DMS53 (cell line): ENCODE measurements around the gene STRN.
"Not testable (repeated sequence)": the region's sequence is repeated elsewhere in the genome, so short reads cannot be mapped to it uniquely, and the experiment has no call there.

Source experiments
- DNase-seq: peaks from one replicate; lab custom pipeline; 2025; lab: John Stamatoyannopoulos, UW

STRN gene

DNA sequence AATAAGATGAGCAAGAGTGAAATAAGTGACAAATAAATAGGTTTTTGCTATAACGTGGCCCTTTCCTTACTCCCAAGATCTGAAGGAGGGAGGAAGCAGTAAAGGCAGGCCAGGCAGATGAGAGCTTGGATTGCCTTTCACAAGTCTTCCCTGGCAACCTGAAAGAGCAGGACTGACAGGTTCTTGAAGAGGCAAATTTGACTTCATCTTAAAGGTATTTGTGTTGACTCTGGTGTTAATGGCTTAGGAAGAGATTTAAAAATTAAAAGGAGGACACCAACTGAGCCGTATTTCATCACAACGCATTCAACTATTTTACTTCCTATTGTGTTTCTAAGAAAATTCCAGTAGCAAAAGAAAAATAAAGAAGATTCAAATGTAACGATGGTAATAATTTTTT lies 3.2 kb downstream of the STRN start:
- peak; percentile 5 for DNase-seq

DNA sequence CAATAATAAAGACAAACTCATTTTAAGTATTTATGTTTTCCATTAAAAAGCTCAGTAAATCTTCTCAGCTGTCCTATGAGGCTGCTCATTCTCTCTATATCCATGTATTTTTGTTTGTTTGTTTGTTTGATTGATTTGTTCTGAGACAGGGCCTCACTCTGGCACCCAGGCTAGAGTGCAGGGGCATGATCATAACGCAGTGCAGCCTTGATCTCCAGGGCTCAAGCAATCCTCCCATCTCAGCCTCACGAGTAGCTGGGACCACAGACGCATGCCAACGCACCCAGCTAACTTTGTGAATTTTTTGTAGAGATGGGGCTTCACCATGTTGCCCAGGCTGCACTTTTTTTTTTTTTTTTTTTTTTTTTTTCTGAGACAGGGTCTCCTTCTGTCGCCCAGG lies 5.6 kb downstream of the STRN start:
- no peak for DNase-seq

DNA sequence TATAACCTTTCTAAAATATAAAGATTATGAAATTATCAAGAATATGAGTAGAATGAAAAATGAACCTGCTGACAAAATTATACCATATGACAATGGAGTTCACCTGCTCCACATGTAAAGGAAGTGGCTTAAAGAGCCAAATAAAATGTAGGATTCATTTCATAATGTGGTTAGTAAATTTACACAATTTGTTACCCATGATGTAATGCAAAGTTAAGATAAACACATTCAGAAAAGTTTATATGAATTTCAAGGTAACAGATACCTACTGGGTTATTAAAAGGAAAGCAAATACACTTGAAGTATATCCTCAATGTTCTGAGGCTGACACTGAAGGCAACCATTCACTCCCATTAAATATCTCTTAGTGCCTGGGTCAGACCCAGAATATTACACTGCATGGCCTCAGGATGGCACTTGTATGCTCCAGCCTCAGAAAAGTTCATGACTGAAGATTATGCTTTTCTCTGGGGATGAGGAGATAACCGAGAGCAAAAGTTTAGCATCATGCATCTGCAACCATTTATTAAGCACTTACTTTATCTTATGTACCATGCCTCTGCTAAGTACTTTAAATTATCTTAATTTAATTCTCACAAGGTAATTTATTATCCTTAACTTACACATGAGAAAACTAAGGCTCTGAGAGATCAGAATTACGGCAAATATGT lies 6.2 kb downstream of the STRN start:
- DNase-seq = no peak

- DNase-seq = no peak
Measured at GRCh38 chr2:36954977-36955607, 11.2 kb downstream of the STRN start.

DNA sequence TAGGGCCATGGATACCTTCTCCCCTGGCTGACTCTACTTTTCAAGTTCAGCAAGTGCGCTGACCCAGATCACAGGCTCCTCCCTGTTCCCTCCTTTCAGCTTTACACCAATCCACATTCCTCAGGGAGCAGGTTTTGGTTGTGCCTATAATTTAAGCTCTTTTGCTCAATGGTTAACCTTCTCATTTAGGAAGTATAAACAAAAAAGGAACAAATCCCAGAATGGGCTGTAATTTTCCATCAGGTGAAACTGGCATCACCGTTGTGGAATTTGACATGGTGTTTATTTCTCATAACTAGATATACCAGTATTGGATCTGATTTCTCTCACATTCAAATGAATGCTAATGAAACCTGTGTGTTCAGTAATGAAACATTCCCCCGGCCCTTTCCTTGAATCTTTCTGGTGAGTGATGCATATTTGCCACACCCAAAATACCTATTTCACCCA lies 13.6 kb downstream of the STRN start:
- DNase-seq = no peak

DNA sequence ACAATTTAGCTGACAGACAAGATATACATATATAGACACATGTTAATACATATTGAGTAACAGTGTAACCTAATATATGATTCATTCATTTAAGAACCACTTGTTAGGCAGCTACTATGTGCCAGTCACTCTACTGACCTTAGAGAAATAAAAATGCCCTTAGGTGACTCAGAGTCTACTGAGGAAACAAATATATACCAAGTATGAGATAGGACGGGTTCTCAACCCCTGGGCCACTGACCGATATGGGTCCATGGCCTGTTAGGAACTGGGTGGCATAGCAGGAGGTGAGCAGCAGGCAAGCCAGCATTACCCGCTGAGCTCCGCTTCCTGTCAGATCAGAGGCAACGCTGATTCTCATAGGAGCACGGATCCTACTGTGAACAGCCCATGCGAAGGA lies 14.8 kb downstream of the STRN start:
- peak; percentile 19 for DNase-seq

- no peak for DNase-seq
Measured at GRCh38 chr2:36951027-36951518, 15.3 kb downstream of the STRN start.

GRCh38 chr2:36949845-36950244 lies 16.5 kb downstream of the STRN start:
- no peak for DNase-seq

- DNase-seq = not testable (repeated sequence)
Measured at GRCh38 chr2:36945240-36945639, 21.1 kb downstream of the STRN start.

DNA sequence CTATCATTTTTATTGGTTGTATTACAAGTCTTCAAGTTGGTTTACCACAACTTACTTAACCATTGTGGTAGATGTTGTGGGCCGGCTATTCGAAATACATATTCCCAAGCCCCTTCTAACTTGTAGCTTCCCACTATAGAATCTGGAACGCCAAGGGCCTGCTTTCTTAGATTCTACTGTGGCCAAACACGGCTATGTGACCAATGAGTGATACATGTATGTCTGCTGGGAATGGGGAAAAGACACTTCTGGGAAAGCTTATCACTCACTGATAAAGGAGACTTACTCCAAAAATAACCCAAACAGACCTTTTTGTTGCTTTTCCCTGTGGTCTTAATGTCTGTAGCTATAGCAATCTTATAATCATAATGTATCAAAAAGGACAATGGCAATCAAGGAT lies 24.5 kb downstream of the STRN start:
- no peak for DNase-seq

DNA sequence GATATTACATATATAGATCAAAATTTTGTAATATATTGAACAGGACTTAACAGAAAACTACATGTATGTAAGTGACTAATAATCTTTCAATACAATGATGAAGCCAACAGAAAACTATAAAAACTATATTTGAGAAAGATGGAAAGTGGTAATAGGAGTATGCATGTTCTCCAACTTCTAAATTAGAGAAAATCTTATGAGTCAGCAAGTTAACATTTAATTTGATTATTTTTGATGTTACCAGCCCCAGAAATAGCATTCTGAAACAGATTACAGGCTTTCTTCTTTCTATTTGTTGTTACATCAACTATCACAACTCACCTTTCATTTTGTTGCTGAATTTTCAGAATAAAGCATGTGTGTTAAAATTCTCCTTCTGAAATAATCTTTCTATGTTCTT lies 29.8 kb downstream of the STRN start:
- not testable (repeated sequence) for DNase-seq

- not testable (repeated sequence) for DNase-seq
Measured at GRCh38 chr2:36931688-36932087, 34.6 kb downstream of the STRN start.

DNA sequence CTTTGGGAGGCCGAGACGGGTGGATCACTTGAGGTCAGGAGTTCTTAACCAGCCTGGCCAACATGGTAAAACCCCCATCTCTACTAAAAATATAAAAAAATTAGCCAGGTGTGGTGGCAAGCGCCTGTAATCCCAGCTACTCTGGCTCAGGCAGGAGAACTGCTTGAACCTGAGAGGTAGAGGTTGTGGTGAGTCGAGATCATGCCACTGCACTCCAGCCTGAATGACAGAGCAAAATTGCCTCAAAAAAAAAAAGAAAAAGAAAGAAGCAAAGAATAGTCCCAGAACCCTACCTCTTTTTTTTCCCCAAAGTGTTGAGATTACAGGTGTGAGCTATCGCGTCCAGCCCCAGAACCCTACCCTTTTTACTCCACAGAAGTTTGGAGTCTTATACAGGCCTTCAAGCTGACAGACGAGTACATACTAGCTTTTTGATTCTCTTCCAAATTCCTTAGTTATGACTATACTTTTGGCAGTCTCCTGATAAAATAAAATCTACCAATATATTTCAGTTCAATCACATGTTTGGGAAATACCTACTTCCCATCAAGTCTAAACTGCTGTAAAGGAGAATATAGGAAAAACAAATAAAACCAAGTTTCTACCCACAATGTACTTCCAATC lies 35.4 kb downstream of the STRN start:
- not testable (repeated sequence) for DNase-seq

- DNase-seq = not testable (repeated sequence)
Measured at GRCh38 chr2:36926175-36927132, 39.9 kb downstream of the STRN start.

DNA sequence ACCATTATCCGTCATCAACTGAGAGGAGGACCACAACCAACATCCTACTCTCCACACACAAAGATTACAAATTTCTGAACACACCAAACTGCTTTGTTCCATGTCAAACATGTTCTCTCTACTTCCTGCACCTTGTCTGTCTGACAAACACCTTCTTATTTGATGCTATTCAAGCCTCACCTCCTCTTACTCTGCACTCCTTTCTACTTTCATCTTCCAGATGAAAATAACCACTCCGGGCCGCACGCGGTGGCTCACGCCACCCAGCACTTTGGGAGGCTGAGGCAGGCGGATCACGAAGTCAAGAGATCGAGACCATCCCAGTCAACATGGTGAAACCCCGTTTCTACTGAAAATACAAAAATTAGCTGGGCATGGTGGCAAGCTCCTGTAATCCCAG lies 43.7 kb downstream of the STRN start:
- not testable (repeated sequence) for DNase-seq

GRCh38 chr2:36921984-36922383 lies 44.4 kb downstream of the STRN start:
- DNase-seq = no peak

DNA sequence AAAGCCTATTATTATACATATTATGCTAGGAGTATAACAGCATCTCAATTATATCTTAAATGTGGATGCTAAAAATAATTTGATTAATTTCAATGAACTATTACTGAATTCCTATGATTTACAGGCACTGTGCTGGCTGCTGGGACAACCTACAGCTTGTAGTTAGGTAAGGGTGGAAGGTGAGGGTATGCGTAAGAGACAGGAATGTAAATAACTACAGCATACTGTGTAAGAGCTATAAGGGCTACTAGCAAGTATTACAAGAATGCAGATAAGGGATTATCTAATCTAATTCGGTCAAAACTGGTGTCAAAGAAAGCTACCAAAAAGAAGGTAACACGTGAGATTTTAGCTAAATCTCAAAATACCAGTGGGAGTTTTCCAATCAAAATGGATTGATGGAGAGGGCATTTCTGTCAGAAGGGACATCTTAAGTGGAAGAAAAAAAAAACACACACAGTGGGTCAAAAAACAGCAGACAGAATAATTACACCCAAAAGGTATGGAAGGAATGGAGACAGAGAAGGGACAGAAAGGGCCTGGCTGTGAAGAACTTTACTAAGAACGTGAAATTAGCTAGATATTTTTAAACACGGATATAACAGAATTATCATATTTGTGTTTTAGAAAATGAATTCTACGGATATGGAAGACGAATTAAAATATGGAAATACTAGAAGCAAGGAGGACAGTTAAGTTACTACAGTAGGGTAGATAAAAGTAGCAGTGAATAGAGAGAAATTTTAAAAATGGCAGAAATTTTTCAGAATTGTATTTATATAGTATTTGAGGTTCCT lies 47.1 kb downstream of the STRN start:
- DNase-seq = no peak

- no peak for DNase-seq
Measured at GRCh38 chr2:36918307-36918706, 48.0 kb downstream of the STRN start.

GRCh38 chr2:36915627-36916026 lies 50.7 kb downstream of the STRN start:
- no peak for DNase-seq

DNA sequence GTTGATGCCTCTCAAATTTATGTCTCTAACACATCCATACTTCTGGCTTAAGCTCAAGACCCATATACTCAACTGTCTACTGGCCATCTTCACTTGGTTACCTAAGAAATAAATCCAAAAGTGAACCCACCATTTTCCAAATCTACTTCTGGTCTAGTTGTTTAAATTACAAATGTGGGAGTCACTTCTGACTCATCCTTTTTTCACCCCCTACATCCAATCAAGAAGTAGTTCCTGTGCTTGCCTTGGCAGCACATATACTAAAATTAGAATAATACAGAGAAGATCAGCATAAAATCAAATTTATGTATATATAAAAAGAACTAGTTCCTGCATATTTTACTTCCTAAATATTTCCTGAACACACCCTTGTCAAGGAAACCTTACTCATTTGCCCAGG lies 53.6 kb downstream of the STRN start:
- DNase-seq = no peak

DNA sequence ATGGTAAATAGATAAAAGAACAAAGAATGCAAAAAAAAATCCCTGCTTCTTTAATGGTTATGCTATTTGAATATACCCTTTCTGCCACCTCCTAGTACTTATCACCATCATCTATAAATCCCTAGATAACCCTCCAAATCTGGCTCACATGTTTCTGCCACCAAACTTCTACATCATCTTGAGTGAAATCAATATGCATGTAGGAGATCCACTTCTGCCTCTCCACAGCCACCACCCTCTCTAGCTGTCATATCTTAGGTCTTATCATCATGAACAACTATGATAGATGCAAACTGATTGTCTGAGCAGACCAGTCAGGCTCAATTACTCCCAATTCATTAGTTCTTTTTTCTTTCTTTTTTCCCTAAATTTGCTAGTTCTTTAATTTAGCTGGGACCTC lies 55.3 kb downstream of the STRN start:
- DNase-seq = no peak
